B cell (primary cell): Measurements from ENCODE around the gene UHRF2. TPM values are rescaled to one million over a fixed set of nuclear protein-coding genes. Genes with fewer than 3 reads are reported as not detected.

ENCODE experiments used
- ATAC-seq: fragments of 200-7000 bp; cut with Tn5 transposase; one replicate; pipeline ENCODE4 v1.10.0; 2021; ENCODE audit warnings: low read depth, mild to moderate bottlenecking, moderate number of reproducible peaks, moderate library complexity
- CTCF ChIA-PET: fragments of 350-600 bp; sonication (Branson Sonifier 250); formaldehyde crosslinking; loops from one replicate; lab custom pipeline; 2021; ENCODE audit warnings: antibody characterized with exemption, inconsistent platforms; lab: Charles Lee
- POLR2A ChIA-PET: fragments of 350-600 bp; sonication (Branson Sonifier 250); formaldehyde crosslinking; loops from one replicate; lab custom pipeline; 2021; ENCODE audit warnings: antibody characterized with exemption; lab: Charles Lee
- DNase-seq: peaks from one replicate; pipeline ENCODE4 v3.0.0; 2013
- H2AFZ ChIP-seq: 2 replicates; pipeline ENCODE4 v1.6.1; 2012; ENCODE audit warnings: mild to moderate bottlenecking, low read depth, low read length; ENCODE audit not compliant: insufficient read depth, poor library complexity, severe bottlenecking
- H3K27ac ChIP-seq, 2 donors: 1 replicate in 1 of 2; 2 replicates in 1 of 2; pipeline ENCODE4 v1.5.1; 2012 to 2013; ENCODE audit warnings: low read length in 2 of 2, mild to moderate bottlenecking in 2 of 2, moderate library complexity in 1 of 2
- H3K27me3 ChIP-seq, 4 experiments: fragments of 200-600 bp in 1 of 4; sonication (generic) in 1 of 4; replicated peaks in 1 of 4; 1 replicate in 2 of 4; 2 replicates in 2 of 4; pipeline versions ENCODE4 v1.6.1 to v1.7.0; 2013 to 2016; ENCODE audit warnings: low read length in 3 of 4, mild to moderate bottlenecking in 2 of 4, mixed read lengths in 1 of 4, moderate library complexity in 1 of 4; ENCODE audit not compliant: insufficient read depth in 4 of 4, control insufficient read depth in 3 of 4; ENCODE audit errors: control extremely low read depth in 1 of 4
- H3K36me3 ChIP-seq, 2 experiments: replicated peaks in 1 of 2; 1 replicate in 1 of 2; 2 replicates in 1 of 2; pipeline versions ENCODE4 v1.6.1 to v1.7.1; 2013; ENCODE audit warnings: low read length in 1 of 2; ENCODE audit not compliant: insufficient read depth in 2 of 2, control insufficient read depth in 1 of 2; ENCODE audit errors: control extremely low read depth in 1 of 2, extremely low read depth in 1 of 2
- H3K4me1 ChIP-seq, 2 donors: fragments of 200-600 bp in 1 of 2; sonication (generic) in 1 of 2; 1 replicate in 1 of 2; 2 replicates in 1 of 2; pipeline versions ENCODE4 v1.5.1 to v1.6.1; 2013 to 2017; ENCODE audit warnings: low read length in 2 of 2; ENCODE audit not compliant: control insufficient read depth in 2 of 2, insufficient read depth in 2 of 2
- H3K4me2 ChIP-seq: replicated peaks from 2 replicates; pipeline ENCODE3; 2012; ENCODE audit warnings: mild to moderate bottlenecking, low read depth, low read length; ENCODE audit not compliant: poor library complexity, severe bottlenecking
- H3K4me3 ChIP-seq, 5 experiments: fragments of 200-600 bp in 1 of 5; sonication (generic) in 1 of 5; 1 replicate in 3 of 5; 2 replicates in 2 of 5; pipeline versions ENCODE4 v1.5.1 to v1.7.0; 2011 to 2016; ENCODE audit warnings: low read length in 4 of 5, mild to moderate bottlenecking in 4 of 5, low read depth in 2 of 5, control low read depth in 1 of 5, moderate library complexity in 1 of 5; ENCODE audit not compliant: insufficient read depth in 1 of 5; ENCODE audit errors: control extremely low read depth in 1 of 5, extremely low read depth in 1 of 5
- H3K79me2 ChIP-seq: fragments of 200-600 bp; sonication (generic); one replicate; pipeline ENCODE4 v1.6.0; 2016; ENCODE audit warnings: low read length; ENCODE audit not compliant: control insufficient read depth, insufficient read depth
- H3K9ac ChIP-seq: fragments of 200-600 bp; sonication (generic); 2 replicates; pipeline ENCODE4 v1.6.1; 2017; ENCODE audit warnings: mild to moderate bottlenecking, low read length, moderate library complexity
- H3K9me3 ChIP-seq, 3 donors: one replicate each; pipeline versions ENCODE4 v1.6.1 to v1.7.1; 2013; ENCODE audit warnings: low read length in 2 of 3; ENCODE audit not compliant: control insufficient read depth in 2 of 3, insufficient read depth in 1 of 3; ENCODE audit errors: control extremely low read depth in 1 of 3
- H4K20me1 ChIP-seq: 2 replicates; pipeline ENCODE4 v1.6.0; 2012; ENCODE audit warnings: mild to moderate bottlenecking, low read length; ENCODE audit not compliant: insufficient read depth, control insufficient read depth, poor library complexity, severe bottlenecking
- H3K27ac Mint-ChIP-seq: one replicate; pipeline ENCODE4 v1.8.0; 2021; ENCODE audit warnings: mixed read lengths
- H3K27me3 Mint-ChIP-seq: one replicate; pipeline ENCODE4 v1.8.0; 2021; ENCODE audit warnings: mixed read lengths
- H3K4me1 Mint-ChIP-seq: one replicate; pipeline ENCODE4 v1.8.0; 2021; ENCODE audit warnings: mixed read lengths
- H3K4me3 Mint-ChIP-seq: one replicate; pipeline ENCODE4 v1.8.0; 2021; ENCODE audit warnings: mixed read lengths
- H3K9me3 Mint-ChIP-seq: one replicate; pipeline ENCODE4 v1.8.0; 2022; ENCODE audit warnings: mixed read lengths; ENCODE audit not compliant: insufficient read depth
- CTCF ChIP-seq: fragments of 200-600 bp; IDR thresholded peaks from one replicate; pipeline ENCODE4 v1.8.0; 2022; ENCODE audit warnings: antibody characterized with exemption, mild to moderate bottlenecking
- WGBS: methylation state at CpG from one replicate; pipeline ENCODE4 v1.1.5; 2013; ENCODE audit warnings: missing lambda C conversion rate; ENCODE audit not compliant: insufficient coverage; 5-methylcytosine and 5-hydroxymethylcytosine counted together
- intact Hi-C: fragments of 100-400 bp; cut with micrococcal nuclease; formaldehyde crosslinking; loops from one replicate; pipeline ENCODE4 v1.10.0; 2022
- polyA plus RNA-seq: library from polyadenylated mRNA; depleted of rRNA; stranded (reverse); fragments of >200 nt; gene quantifications from 2 replicates; pipeline ENCODE4 v1.2.3, GENCODE V29; 2012
- small RNA-seq: library from RNA; depleted of rRNA; stranded (forward); fragments of <200 nt; gene quantifications from one replicate; pipeline ENCODE3, GENCODE V24; 2012; ENCODE audit warnings: low replicate concordance, low read depth; ENCODE audit not compliant: insufficient read length
- total RNA-seq, 2 donors: library from RNA; stranded (reverse); fragments of 120-200 nt in 1 of 2; gene quantifications; 1 replicate in 1 of 2; 2 replicates in 1 of 2; pipeline versions ENCODE4 v1.2.3 to v1.2.4, GENCODE V29; 2013 to 2022

Gene UHRF2
- total and polyA plus RNA-seq, 2 donors (not counting 1 experiment from before 2014, with no cell fraction given), result 85.6 to 153 TPM

- intact Hi-C loops, result no loop called here
- Histone ChIP-seq H2AFZ (no peak overlapping the region), H3K4me2 (no peak overlapping the region), H3K4me3 (no peak overlapping the region), H3K79me2 (no peaks in the 10 kb centered on the region), H3K4me1 (no peaks in the 10 kb centered on the region), H3K27ac (no peak overlapping the region), H3K9ac (no peak overlapping the region), H3K9me3 (no peaks in the 10 kb centered on the region), H4K20me1 (no peaks in the 10 kb centered on the region), H3K36me3 (no peaks in the 10 kb centered on the region), H3K27me3 (no peaks in the 10 kb centered on the region)
- no peak for TF ChIP-seq CTCF
- WGBS, result no CpG with 5 or more reads among the region's 1 CpG
- ATAC-seq (no peak), DNase-seq (no peak)
- H3K27ac Mint-ChIP-seq, result no peak overlapping the region
- H3K27me3 Mint-ChIP-seq, result no peaks in the 10 kb centered on the region
- H3K9me3 Mint-ChIP-seq, result no peaks in the 10 kb centered on the region
- ChIA-PET POLR2A (no interaction called here), CTCF (interaction anchor here (1.4 kb wide), 1 partner anchor 14 kb away, joined by 6 read pairs; no protein-coding TSS in a partner anchor)
- H3K4me3 Mint-ChIP-seq, result no peak overlapping the region
- H3K4me1 Mint-ChIP-seq, result no peaks in the 10 kb centered on the region
Observed at GRCh38 chr9:6553866-6554265, 140.9 kb downstream of the UHRF2 start.

Small RNA genes within 50 kb of the gene (small RNA-seq; reads per million reads assigned to genes)
- not detected for gene RN7SL25P

Other genes starting within 250 kb of the UHRF2 start
- not detected in 2 replicates for gene IL33, start 197.4 kb upstream of the UHRF2 start, total RNA-seq
- not detected in 2 replicates for gene IL33, start 197.4 kb upstream of the UHRF2 start, polyA plus RNA-seq
- gene TPD52L3, start 84.8 kb upstream of the UHRF2 start, total RNA-seq, result not detected in 2 replicates
- gene TPD52L3, start 84.8 kb upstream of the UHRF2 start, polyA plus RNA-seq, result not detected in 2 replicates
- 0.71 and 1.1 TPM in 2 replicates for gene GLDC, start 232.5 kb downstream of the UHRF2 start, total RNA-seq
- 0.86 and 3.6 TPM in 2 replicates for gene GLDC, start 232.5 kb downstream of the UHRF2 start, polyA plus RNA-seq